IPS-18c (cell line): ENCODE measurements around the gene BCR.

Experiments
- H3K4me3 ChIP-seq: 2 replicates; pipeline ENCODE4 v1.7.0; 2013; ENCODE audit warnings: low read depth, mild to moderate bottlenecking, low read length, moderate library complexity; ENCODE audit not compliant: insufficient read depth
- H3K9me3 ChIP-seq: one replicate; pipeline ENCODE4 v1.6.1; 2013; ENCODE audit warnings: mild to moderate bottlenecking, low read length, moderate library complexity; ENCODE audit not compliant: control insufficient read depth, insufficient read depth

Gene BCR

DNA sequence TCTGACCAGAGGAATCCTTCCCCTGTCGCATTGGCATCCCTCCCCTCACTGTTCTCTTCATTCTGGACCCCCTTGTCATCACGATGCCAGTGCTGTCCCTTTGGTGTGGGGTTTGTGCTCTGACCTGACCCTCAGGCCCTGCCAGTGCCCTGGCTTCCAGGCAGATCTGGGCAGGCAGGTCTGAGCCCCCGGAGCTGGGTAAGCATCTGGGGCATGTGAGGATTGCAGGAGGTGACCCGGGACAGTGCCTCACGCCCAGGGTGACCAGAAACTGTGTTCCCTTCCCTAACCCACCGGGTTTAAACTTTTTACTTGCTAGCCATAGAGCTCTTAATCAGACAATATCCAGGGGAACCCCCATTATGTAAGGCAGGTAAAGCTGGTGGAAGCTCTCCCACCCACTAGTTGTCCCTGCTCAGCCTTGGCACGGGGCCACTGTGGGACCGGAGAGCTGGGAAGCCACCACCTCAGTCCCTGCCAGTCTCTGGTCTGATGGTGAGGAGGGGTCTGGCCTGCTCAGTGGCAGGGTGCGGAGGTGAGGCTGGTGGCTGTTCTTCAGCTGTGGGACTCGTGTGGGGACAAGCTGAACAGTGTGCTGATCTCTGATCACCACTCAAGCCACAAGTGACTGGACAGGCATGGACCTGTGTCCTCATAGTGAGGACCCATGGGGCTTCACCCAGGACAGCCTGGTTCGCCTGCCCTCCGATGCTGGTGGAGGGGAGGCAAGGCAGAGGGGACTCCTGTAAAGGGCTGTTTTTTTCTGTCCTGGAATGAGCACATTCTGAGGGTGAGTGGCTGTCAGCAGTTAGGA lies 38.0 kb downstream of the BCR start:
- Histone ChIP-seq H3K4me3 (no peak overlapping the region; the same call in 1 of the 2 replicates), H3K9me3 (no peaks in the 10 kb centered on the region)

DNA sequence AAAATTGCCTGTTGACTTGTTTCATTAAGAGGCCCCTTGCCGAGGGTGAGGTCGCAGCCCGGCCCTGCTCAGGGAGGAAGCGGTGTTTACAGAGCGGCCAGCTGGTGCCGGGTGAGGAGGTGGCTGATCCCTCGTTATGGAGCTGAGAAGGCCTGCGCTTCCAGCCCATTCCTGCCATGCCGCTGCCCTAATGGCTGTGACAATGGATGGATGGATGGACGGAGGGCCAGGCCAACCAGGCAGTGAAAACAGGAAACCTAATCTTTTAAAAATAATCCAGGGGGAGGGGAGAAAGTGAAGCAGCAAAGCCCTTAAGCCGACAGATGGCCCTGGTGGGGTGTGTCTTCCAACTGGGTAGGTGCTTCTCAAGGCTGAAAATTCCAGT lies 38.5 kb downstream of the BCR start:
- Histone ChIP-seq H3K4me3 (no peak overlapping the region), H3K9me3 (no peaks in the 10 kb centered on the region)

GRCh38 chr22:23219317-23219716 lies 39.0 kb downstream of the BCR start:
- H3K4me3 ChIP-seq: no peak overlapping the region
- no peaks in the 10 kb centered on the region for H3K9me3 ChIP-seq

DNA sequence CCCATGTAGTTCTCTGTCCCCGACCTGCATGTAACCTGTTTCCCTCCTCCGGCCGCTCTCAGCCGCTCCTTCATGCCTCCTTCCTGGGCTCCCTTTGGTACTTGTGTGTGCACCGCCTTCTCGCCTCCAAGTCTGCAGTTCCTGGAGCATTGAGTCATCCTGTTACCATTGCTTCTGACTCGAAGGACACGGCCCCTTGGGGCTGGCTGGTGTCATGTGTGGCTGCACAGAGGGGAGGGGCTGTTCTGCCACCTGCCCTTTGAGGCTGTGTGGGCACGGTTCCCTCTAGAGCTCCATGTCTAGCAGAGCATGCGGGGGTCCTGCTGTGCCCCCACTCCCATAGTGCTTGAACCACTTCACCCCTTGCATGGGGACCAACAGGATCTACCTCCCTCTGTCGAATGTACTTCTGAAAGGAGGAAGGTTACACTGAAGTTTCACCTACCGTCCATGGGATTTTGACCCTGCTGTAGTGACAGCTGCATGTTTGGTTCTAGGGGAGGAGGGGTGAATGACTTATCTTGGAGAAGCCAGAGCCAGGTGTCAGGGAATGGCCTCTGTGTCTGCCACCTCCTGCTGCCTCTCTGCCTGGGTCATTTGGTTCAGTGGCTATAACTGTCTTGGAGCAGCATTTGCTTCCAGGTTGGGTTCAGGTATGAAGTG lies 39.6 kb downstream of the BCR start:
- Histone ChIP-seq H3K4me3 (no peak overlapping the region; the same call in 1 of the 2 replicates), H3K9me3 (no peaks in the 10 kb centered on the region)

- Histone ChIP-seq H3K9me3 (no peaks in the 10 kb centered on the region), H3K4me3 (no peak overlapping the region)
Observed at GRCh38 chr22:23220485-23221350, 40.4 kb downstream of the BCR start.

- no peak overlapping the region for H3K4me3 ChIP-seq
Observed at GRCh38 chr22:23221351-23221804, 41.1 kb downstream of the BCR start.

DNA sequence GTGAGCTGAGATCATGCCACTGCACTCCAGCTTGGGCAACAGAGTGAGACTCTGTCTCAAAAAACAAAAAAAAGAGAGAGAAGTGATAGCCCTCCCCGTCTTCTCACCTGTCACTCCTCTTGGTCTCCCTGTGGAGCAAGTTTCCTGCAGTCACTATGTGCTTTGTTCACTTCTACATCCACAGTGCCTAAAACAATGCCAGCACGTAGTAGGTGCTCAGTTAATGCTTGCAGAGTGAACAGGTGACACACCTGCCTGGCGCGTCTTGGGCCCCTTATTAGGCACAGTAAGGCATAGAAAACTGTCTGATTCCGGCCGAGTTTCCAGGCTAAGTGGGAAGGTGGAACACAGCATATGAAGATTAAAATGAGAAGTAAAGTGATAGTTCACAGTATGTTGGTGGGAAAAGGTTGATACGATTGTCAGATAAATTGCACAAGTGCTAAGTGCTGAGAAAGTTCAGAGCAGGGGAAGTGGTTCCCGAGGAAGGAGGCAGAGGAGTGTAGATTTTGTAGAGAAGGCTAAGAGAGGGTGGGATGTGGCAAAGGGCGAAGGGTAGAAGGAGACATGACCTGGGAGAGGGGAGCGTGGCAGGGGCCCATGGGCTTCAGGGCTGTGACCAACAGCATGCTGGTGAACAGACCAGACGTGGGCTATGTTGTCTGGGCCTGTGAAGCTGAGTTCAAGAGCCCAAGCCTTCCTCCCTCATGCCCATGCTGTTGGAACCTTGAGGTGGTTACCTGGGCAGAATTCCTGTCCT lies 41.9 kb downstream of the BCR start:
- no peak overlapping the region for H3K4me3 ChIP-seq
- H3K9me3 ChIP-seq: no peaks in the 10 kb centered on the region

More at GRCh38 chr22:23221351-23221804, 41.1 kb downstream of the BCR start:
- no peaks in the 10 kb centered on the region for H3K9me3 ChIP-seq

- no peaks in the 10 kb centered on the region for H3K9me3 ChIP-seq
- H3K4me3 ChIP-seq: no peak overlapping the region
Observed at GRCh38 chr22:23222793-23223568, 42.7 kb downstream of the BCR start.

- H3K4me3 ChIP-seq: no peak overlapping the region
Observed at GRCh38 chr22:23223569-23224317, 43.4 kb downstream of the BCR start.

GRCh38 chr22:23224846-23225245 lies 44.5 kb downstream of the BCR start:
- Histone ChIP-seq H3K4me3 (no peak overlapping the region), H3K9me3 (no peaks in the 10 kb centered on the region)

More at GRCh38 chr22:23223569-23224317, 43.4 kb downstream of the BCR start:
- no peaks in the 10 kb centered on the region for H3K9me3 ChIP-seq

- no peak overlapping the region for H3K4me3 ChIP-seq
- H3K9me3 ChIP-seq: no peaks in the 10 kb centered on the region
Observed at GRCh38 chr22:23225337-23225723, 45.0 kb downstream of the BCR start.

DNA sequence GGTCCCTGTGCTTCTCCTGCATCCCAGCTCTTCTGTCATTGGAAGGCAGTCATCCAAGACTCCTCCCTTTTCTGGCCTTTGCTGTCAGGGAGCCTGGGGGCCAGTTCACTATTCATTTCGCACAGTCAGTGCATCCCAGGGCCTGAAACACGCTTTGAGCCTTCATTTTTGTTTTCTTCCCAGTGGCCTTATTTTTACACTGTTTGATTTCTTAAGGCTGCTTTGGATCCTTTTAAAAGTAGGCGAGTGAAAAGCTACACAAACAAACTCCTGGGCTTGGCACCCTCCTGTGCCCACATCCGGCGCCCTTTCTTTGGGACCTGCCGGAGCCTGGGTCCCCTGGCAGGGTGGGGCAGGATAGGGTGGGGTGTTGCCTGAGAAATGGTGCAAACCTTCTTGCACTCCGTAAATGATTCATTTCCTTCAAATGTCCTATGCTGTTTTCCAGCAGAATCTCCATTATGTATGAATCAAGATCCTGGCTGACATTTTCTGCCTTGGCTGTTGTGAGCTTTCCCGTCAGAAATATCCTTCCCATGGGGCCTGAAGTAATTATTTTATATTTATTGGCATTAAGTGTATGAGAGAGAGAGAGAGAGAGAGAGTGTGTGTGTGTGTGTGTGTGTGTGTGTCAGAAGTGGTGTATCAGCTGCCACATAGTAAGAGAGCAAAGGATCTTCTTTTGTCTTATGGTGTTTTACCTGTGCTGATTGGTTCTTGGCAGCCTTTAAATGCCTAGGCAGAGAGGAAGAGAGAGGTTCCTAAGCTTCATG lies 45.6 kb downstream of the BCR start:
- Histone ChIP-seq H3K4me3 (no peak overlapping the region), H3K9me3 (no peaks in the 10 kb centered on the region)

GRCh38 chr22:23226497-23226850 lies 46.2 kb downstream of the BCR start:
- Histone ChIP-seq H3K4me3 (no peak overlapping the region), H3K9me3 (no peaks in the 10 kb centered on the region)

GRCh38 chr22:23227380-23227779 lies 47.1 kb downstream of the BCR start:
- Histone ChIP-seq H3K4me3 (no peak overlapping the region), H3K9me3 (no peaks in the 10 kb centered on the region)

GRCh38 chr22:23228503-23228902 lies 48.2 kb downstream of the BCR start:
- Histone ChIP-seq H3K4me3 (no peak overlapping the region), H3K9me3 (no peaks in the 10 kb centered on the region)
